Hepatocyte (in vitro differentiated cells): ENCODE results near the gene ZNF276. TPM values are rescaled to one million over a fixed set of nuclear protein-coding genes. Genes with fewer than 3 reads are reported as not detected.

Experiments used
- DNase-seq: peaks from one replicate; pipeline ENCODE4 v3.0.0-alpha.2; 2016; ENCODE audit warnings: low spot score
- H2AFZ ChIP-seq: fragments of 200-600 bp; sonication (generic); 2 replicates; pipeline ENCODE4 v1.6.0; 2016; ENCODE audit warnings: antibody characterized with exemption, mild to moderate bottlenecking
- H3K27ac ChIP-seq: fragments of 200-600 bp; sonication (generic); 2 replicates; pipeline ENCODE4 v1.5.1; 2016; ENCODE audit warnings: mild to moderate bottlenecking
- H3K27me3 ChIP-seq: fragments of 200-600 bp; sonication (generic); 2 replicates; pipeline ENCODE4 v1.6.1; 2016
- H3K36me3 ChIP-seq: fragments of 200-600 bp; sonication (generic); replicated peaks from 2 replicates; pipeline ENCODE4 v1.5.1; 2016; ENCODE audit warnings: low read depth; ENCODE audit not compliant: insufficient read depth
- H3K4me1 ChIP-seq: fragments of 200-600 bp; sonication (generic); 2 replicates; pipeline ENCODE4 v1.5.1; 2016; ENCODE audit warnings: mild to moderate bottlenecking, moderate library complexity; ENCODE audit not compliant: insufficient read depth
- H3K4me2 ChIP-seq: fragments of 200-600 bp; sonication (generic); 2 replicates; pipeline ENCODE4 v1.6.0; 2016
- H3K4me3 ChIP-seq: fragments of 200-600 bp; sonication (generic); 2 replicates; pipeline ENCODE4 v1.5.1; 2016; ENCODE audit warnings: mild to moderate bottlenecking
- H3K79me2 ChIP-seq: fragments of 200-600 bp; sonication (generic); 2 replicates; pipeline ENCODE4 v1.6.0; 2017; ENCODE audit warnings: mild to moderate bottlenecking
- H3K9me2 ChIP-seq: fragments of 200-600 bp; sonication (generic); replicated peaks from 2 replicates; pipeline ENCODE4 v1.6.0; 2017; ENCODE audit warnings: mild to moderate bottlenecking; ENCODE audit not compliant: insufficient read depth
- H3K9me3 ChIP-seq: fragments of 200-600 bp; sonication (generic); 2 replicates; pipeline ENCODE4 v1.5.1; 2016; ENCODE audit warnings: low read depth, mild to moderate bottlenecking
- H4K20me1 ChIP-seq: fragments of 200-600 bp; sonication (generic); 2 replicates; pipeline ENCODE4 v1.6.0; 2016; ENCODE audit warnings: mild to moderate bottlenecking; ENCODE audit not compliant: insufficient read depth, poor library complexity, severe bottlenecking
- EZH2 ChIP-seq: fragments of 200-600 bp; sonication (generic); IDR thresholded peaks from 2 replicates; pipeline ENCODE4 v1.6.1; 2016; ENCODE audit warnings: antibody characterized with exemption, mild to moderate bottlenecking, borderline replicate concordance
- EZH2phosphoT487 ChIP-seq: fragments of 200-600 bp; sonication (generic); IDR thresholded peaks from one replicate; pipeline ENCODE4 v1.6.1; 2018; ENCODE audit warnings: antibody characterized with exemption, mild to moderate bottlenecking, low read depth, moderate library complexity; ENCODE audit not compliant: unreplicated experiment, severe bottlenecking
- WGBS: methylation state at CpG from one replicate; pipeline ENCODE4 v1.1.6; 2016; ENCODE audit warnings: low lambda C conversion rate; ENCODE audit errors: missing lambda C conversion rate; 5-methylcytosine and 5-hydroxymethylcytosine counted together
- polyA plus RNA-seq: library from polyadenylated mRNA; unstranded; fragments of >200 nt; fragmentation: Nextera tagmentation; extraction: Ambion mirVana; gene quantifications from 2 replicates; pipeline ENCODE4 v1.2.1, GENCODE V29; 2016
- total RNA-seq: library from RNA; depleted of rRNA; stranded (reverse); fragments of >200 nt; gene quantifications from 2 replicates; pipeline ENCODE4 v1.2.3, GENCODE V29; 2014
- TF ChIP-seq, protein P1 (sequence below): fragments of 200-600 bp; sonication (generic); IDR thresholded peaks from 2 replicates; pipeline ENCODE4 v1.5.1; 2016; ENCODE audit warnings: antibody characterized with exemption, mild to moderate bottlenecking; ENCODE audit not compliant: poor library complexity

Gene ZNF276
- total and polyA plus RNA-seq, 2 experiments from 2014 or later, result 15.0 to 23.2 TPM

DNA sequence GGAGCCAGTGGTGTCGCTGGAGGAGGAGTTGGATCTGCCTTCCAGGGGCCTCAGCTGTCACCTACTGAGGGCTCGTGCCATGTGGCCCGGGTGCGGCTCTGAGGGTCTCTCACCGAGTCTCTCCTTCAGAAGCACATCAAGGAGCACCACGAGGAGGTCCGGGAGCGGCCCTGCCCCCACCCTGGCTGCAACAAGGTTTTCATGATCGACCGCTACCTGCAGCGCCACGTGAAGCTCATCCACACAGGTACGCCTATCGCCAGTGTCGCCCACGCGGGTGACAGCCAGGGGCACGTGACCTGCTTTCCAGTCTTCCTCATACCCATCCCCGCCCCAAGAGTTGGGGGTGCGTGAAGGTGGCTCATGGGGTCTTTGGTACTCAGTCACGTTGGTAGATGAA is 12.5 kb downstream of the ZNF276 start:
- Histone ChIP-seq H3K4me3 (no peak overlapping the region), H3K9me2 (no peaks in the 10 kb centered on the region), H3K79me2 (no peaks in the 10 kb centered on the region), H3K4me1 (no peaks in the 10 kb centered on the region), H4K20me1 (no peaks in the 10 kb centered on the region), H2AFZ (no peak overlapping the region), H3K4me2 (no peak overlapping the region), H3K9me3 (no peaks in the 10 kb centered on the region), H3K27me3 (no peaks in the 10 kb centered on the region), H3K27ac (no peak overlapping the region), H3K36me3 (no peaks in the 10 kb centered on the region)
- TF ChIP-seq EZH2phosphoT487, result no peak
- TF ChIP-seq, protein P1, sequence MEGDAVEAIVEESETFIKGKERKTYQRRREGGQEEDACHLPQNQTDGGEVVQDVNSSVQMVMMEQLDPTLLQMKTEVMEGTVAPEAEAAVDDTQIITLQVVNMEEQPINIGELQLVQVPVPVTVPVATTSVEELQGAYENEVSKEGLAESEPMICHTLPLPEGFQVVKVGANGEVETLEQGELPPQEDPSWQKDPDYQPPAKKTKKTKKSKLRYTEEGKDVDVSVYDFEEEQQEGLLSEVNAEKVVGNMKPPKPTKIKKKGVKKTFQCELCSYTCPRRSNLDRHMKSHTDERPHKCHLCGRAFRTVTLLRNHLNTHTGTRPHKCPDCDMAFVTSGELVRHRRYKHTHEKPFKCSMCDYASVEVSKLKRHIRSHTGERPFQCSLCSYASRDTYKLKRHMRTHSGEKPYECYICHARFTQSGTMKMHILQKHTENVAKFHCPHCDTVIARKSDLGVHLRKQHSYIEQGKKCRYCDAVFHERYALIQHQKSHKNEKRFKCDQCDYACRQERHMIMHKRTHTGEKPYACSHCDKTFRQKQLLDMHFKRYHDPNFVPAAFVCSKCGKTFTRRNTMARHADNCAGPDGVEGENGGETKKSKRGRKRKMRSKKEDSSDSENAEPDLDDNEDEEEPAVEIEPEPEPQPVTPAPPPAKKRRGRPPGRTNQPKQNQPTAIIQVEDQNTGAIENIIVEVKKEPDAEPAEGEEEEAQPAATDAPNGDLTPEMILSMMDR, result no peak
- no peak for TF ChIP-seq EZH2
- 94% methylated on average over 21 of the region's 21 CpGs for WGBS
- DNase-seq, result no peak

DNA sequence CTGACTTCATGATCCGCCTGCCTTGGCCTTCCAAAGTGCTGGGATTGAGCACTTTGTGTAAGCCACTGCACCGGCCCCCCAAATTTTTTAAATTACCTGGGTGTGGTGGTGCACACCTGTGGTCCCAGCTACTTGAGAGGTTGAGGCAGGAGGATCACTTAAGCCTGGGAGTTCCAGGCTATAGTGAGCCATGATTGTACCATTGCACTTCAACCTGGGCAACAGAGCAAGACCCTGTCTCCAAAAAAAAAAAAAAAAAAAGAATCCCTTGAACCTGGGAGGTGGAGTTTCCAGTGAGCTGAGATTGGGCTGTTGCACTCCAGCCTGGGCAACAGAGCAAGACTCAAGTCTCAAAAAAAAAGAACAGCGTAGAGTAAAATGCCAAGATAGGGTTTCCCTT is 15.2 kb downstream of the ZNF276 start:
- TF ChIP-seq EZH2 (no peak), EZH2phosphoT487 (no peak)
- TF ChIP-seq, protein P1, result no peak
- WGBS, result 99% methylated on average over 3 of the region's 3 CpGs

DNA sequence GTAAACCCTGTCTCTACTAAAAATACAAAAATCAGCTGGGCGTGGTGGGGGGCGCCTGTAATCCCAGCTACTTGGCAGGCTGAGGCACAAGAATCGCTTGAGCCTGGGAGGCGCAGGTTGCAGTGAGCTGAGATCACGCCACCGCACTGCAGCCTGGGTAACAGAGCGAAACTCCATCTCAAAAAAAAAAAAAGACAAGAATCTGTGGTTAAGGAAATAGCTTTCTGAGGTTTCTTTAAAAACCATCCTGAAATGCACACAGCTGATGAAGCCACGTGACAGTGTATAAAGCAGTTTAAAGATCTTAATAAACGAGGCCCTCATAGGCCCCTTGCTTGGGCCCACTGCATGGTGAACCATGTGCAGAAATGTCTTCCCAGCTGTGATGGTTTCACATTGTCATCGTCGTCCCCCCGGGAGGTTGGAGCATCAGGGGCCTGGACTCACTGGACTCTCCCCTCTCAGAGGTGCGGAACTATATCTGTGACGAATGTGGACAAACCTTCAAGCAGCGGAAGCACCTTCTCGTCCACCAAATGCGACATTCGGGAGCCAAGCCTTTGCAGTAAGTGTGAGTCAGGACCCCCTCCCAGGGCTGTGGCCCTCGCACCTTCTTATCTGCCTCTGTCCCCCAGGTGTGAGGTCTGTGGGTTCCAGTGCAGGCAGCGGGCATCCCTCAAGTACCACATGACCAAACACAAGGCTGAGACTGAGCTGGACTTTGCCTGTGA is 16.2 kb downstream of the ZNF276 start:
- Histone ChIP-seq H3K36me3 (no peaks in the 10 kb centered on the region), H3K79me2 (no peaks in the 10 kb centered on the region), H3K9me2 (no peaks in the 10 kb centered on the region), H3K4me3 (no peak overlapping the region), H3K4me2 (no peak overlapping the region), H4K20me1 (no peaks in the 10 kb centered on the region), H3K4me1 (no peaks in the 10 kb centered on the region), H3K27ac (no peak overlapping the region), H3K9me3 (no peaks in the 10 kb centered on the region), H3K27me3 (no peaks in the 10 kb centered on the region), H2AFZ (no peak overlapping the region)
- WGBS, result 98% methylated on average over 20 of the region's 20 CpGs
- TF ChIP-seq EZH2 (no peak), EZH2phosphoT487 (no peak)
- TF ChIP-seq, protein P1, result no peak
- no peak for DNase-seq

More for the DNA sequence above, 15.2 kb downstream of the ZNF276 start:
- H3K4me3 ChIP-seq, result no peak overlapping the region
- no peaks in the 10 kb centered on the region for H3K27me3 ChIP-seq
- no peak overlapping the region for H3K27ac ChIP-seq
- H3K9me2 ChIP-seq, result no peaks in the 10 kb centered on the region
- H2AFZ ChIP-seq, result no peak overlapping the region
- H3K79me2 ChIP-seq, result no peaks in the 10 kb centered on the region
- H3K9me3 ChIP-seq, result no peaks in the 10 kb centered on the region
- DNase-seq, result no peak
- no peaks in the 10 kb centered on the region for H3K36me3 ChIP-seq
- H3K4me2 ChIP-seq, result no peak overlapping the region
- H4K20me1 ChIP-seq, result no peaks in the 10 kb centered on the region
- H3K4me1 ChIP-seq, result no peaks in the 10 kb centered on the region
